Measurements from ENCODE around the gene CLTA. TPM values are rescaled to one million over a fixed set of nuclear protein-coding genes. Genes with fewer than 3 reads are reported as not detected.

Gene CLTA
- total and polyA plus RNA-seq, 2 donors (not counting 3 experiments of a cell fraction or from before 2014, with no cell fraction given) = 229 to 317 TPM

DNA sequence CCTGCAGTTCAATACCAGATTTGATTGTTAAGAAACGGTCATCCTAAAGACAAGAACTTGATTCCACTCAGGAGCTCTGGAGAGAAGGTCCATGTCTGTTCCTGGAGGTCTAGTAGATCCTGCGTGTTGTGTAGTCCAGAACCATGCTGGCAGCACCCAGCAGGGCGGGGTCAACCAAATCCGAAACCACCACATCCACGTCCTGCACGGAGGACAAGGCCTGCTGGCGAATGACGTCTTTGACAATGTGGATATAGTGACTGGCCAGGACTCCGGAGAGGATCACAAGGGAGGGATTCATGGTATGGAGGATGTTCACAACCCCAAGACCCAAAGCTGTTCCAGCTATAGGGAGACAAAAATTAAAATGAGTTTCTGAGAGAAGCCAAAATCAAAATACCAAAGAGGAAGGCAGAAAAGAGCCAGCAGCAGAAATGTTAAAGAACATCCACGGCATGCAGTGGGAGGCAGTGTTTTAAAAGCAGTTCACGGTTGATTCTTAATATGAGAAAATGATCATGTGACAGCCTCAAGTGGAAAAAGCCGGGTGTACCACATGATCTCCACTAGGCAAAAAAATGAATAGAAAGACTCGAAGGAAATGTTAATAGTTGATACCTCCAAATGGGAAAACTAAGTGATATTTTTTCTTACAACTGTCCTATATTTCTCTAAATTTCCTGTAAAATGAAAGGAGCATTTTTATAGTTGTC, 26.7 kb downstream of the CLTA start:
- dilution Hi-C loops (cut with MboI; ENCODE audit: extremely low pct_ligation_motif_present, low sequenced_read_pairs) = no loop called here
- peaks cover 28 to 35% of the 10 kb centered on the region in 2 experiments for H3K36me3 ChIP-seq (ENCODE audit: control insufficient read depth in 2 of 2, extremely low read depth in 1 of 2, insufficient read depth in 2 of 2, low read length in 2 of 2)
- peaks cover 20% of the 10 kb centered on the region for H3K79me2 ChIP-seq (ENCODE audit: control insufficient read depth, insufficient read depth, low read length)
- peaks cover 6% of the 10 kb centered on the region for H3K4me1 ChIP-seq (ENCODE audit: control insufficient read depth, extremely low read depth, insufficient read depth, low read length)
- H4K20me1 ChIP-seq (replicated peaks; ENCODE audit: control insufficient read depth, extremely low read depth, insufficient read depth, low read length) = no peaks in the 10 kb centered on the region
- BruUV-seq (replicated peaks) = no TSS peak
- intact Hi-C loops (cut with micrococcal nuclease) = no loop called here
- ChIA-PET POLR2A (no interaction called here), CTCF (interaction anchor here (1.3 kb wide), 1 partner anchor 13 kb away, joined by 4 read pairs; no protein-coding TSS in a partner anchor)
- H3K27me3 ChIP-seq (ENCODE audit: control insufficient read depth in 2 of 2, insufficient read depth in 2 of 2, low read length in 2 of 2) = no peaks in the 10 kb centered on the region
- no peak overlapping the region for H3K9ac ChIP-seq (replicated peaks; ENCODE audit: extremely low read depth, insufficient read depth, low read length)
- no peak overlapping the region for H3K4me3 ChIP-seq (replicated peaks in 1 of 3; ENCODE audit: insufficient read depth in 1 of 3, low read depth in 1 of 3, low read length in 3 of 3)
- no peak overlapping the region for H3K27ac ChIP-seq (ENCODE audit: insufficient read depth, low read depth, low read length)
- H3K9me1 ChIP-seq (replicated peaks; ENCODE audit: control insufficient read depth, extremely low read depth, insufficient read depth, low read length) = no peaks in the 10 kb centered on the region
- DNase-seq (ENCODE audit: low read depth, low spot score) (no peak), FAIRE-seq (no peak)
- H2AFZ ChIP-seq (ENCODE audit: low read depth, low read length) = no peak overlapping the region
- H3K9me3 ChIP-seq (replicated peaks; ENCODE audit: control insufficient read depth, insufficient read depth, low read length) = no peaks in the 10 kb centered on the region
- TF ChIP-seq MYC (IDR thresholded peaks at IDR 0.05; ENCODE audit: low read depth, low read length) = no peak
- no peak for TF ChIP-seq FOS (IDR thresholded peaks at IDR 0.05; ENCODE audit: borderline replicate concordance, insufficient read depth, low read length)
- no peak for TF ChIP-seq EZH2 (IDR thresholded peaks at IDR 0.05; ENCODE audit: borderline replicate concordance, low read depth, low read length, severe bottlenecking)
- no peak overlapping the region for H3K4me2 ChIP-seq (ENCODE audit: insufficient read depth, low read length)

DNA sequence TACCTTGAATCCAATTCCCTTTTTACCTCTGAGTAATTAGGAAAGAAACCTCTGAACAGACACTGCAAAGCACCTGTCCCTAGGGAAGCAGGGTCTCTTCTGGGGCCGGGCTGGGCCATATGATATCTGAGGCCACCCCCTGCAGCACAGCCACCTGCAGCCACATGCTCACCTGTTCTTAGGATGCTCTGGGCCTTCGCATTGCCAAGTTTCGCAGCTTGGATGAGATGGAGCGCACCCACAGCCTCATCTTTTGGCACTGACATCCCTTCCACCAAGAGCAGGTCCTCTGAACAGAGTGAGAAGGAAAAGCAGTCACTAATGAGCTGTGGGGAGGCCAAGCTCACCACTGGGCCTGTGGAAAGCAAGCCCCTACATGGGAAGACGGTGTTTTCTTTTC, 27.3 kb downstream of the CLTA start:
- no peaks in the 10 kb centered on the region for H3K9me1 ChIP-seq (replicated peaks; ENCODE audit: control insufficient read depth, extremely low read depth, insufficient read depth, low read length)
- no peaks in the 10 kb centered on the region for H4K20me1 ChIP-seq (replicated peaks; ENCODE audit: control insufficient read depth, extremely low read depth, insufficient read depth, low read length)
- no peak overlapping the region for H3K27ac ChIP-seq (ENCODE audit: insufficient read depth, low read depth, low read length)
- H3K4me3 ChIP-seq (replicated peaks in 1 of 3; ENCODE audit: insufficient read depth in 1 of 3, low read depth in 1 of 3, low read length in 3 of 3) = no peak overlapping the region
- ChIA-PET CTCF (interaction anchor here (1.3 kb wide), 1 partner anchor 14 kb away, joined by 4 read pairs; no protein-coding TSS in a partner anchor), POLR2A (no interaction called here)
- no peak overlapping the region for H2AFZ ChIP-seq (ENCODE audit: low read depth, low read length)
- FAIRE-seq (no peak), DNase-seq (ENCODE audit: low read depth, low spot score) (no peak)
- peaks cover 14% of the 10 kb centered on the region for H3K79me2 ChIP-seq (ENCODE audit: control insufficient read depth, insufficient read depth, low read length)
- dilution Hi-C loops (cut with MboI; ENCODE audit: extremely low pct_ligation_motif_present, low sequenced_read_pairs) = no loop called here
- no peaks in the 10 kb centered on the region for H3K9me3 ChIP-seq (replicated peaks; ENCODE audit: control insufficient read depth, insufficient read depth, low read length)
- H3K36me3 ChIP-seq (ENCODE audit: control insufficient read depth in 2 of 2, extremely low read depth in 1 of 2, insufficient read depth in 2 of 2, low read length in 2 of 2) = peaks cover 27 to 35% of the 10 kb centered on the region in 2 experiments
- BruUV-seq (replicated peaks) = no TSS peak
- H3K27me3 ChIP-seq (ENCODE audit: control insufficient read depth in 2 of 2, insufficient read depth in 2 of 2, low read length in 2 of 2) = no peaks in the 10 kb centered on the region
- TF ChIP-seq CTCF (IDR thresholded peaks at IDR 0.05; ENCODE audit: extremely low read depth in 1 of 2, insufficient read depth in 1 of 2, low read depth in 1 of 2, low read length in 2 of 2) (no peak), GATA2 (IDR thresholded peaks at IDR 0.05; ENCODE audit: insufficient read depth, insufficient read length, low read depth, low read length) (no peak), POLR2A (IDR thresholded peaks at IDR 0.05; ENCODE audit: low read depth, low read length) (no peak), FOS (IDR thresholded peaks at IDR 0.05; ENCODE audit: borderline replicate concordance, insufficient read depth, low read length) (no peak), JUN (IDR thresholded peaks at IDR 0.05; ENCODE audit: borderline replicate concordance, insufficient read depth, insufficient read length, low read depth) (no peak), MYC (IDR thresholded peaks at IDR 0.05; ENCODE audit: low read depth, low read length) (no peak), POLR2AphosphoS5 (IDR thresholded peaks at IDR 0.05; ENCODE audit: insufficient read depth, low read depth, low read length) (no peak), MAX (IDR thresholded peaks at IDR 0.05; ENCODE audit: insufficient read depth, insufficient read length) (no peak), EZH2 (IDR thresholded peaks at IDR 0.05; ENCODE audit: borderline replicate concordance, low read depth, low read length, severe bottlenecking) (no peak)
- intact Hi-C loops (cut with micrococcal nuclease) = no loop called here
- peaks cover 6% of the 10 kb centered on the region for H3K4me1 ChIP-seq (ENCODE audit: control insufficient read depth, extremely low read depth, insufficient read depth, low read length)
- no peak overlapping the region for H3K9ac ChIP-seq (replicated peaks; ENCODE audit: extremely low read depth, insufficient read depth, low read length)
- no peak overlapping the region for H3K4me2 ChIP-seq (ENCODE audit: insufficient read depth, low read length)

All from endothelial cell of umbilical vein (primary cell).